Suprapubic skin (tissue), 4 donors: Measurements from ENCODE around the gene IGSF8. TPM values are rescaled to one million over a fixed set of nuclear protein-coding genes. Genes with fewer than 3 reads are reported as not detected.
A peak's percentile ranks its signal among the peaks of the same experiment; 100 is the strongest.

Experiments
- DNase-seq, 2 donors: peaks; one replicate each; pipeline ENCODE4 v3.0.0-alpha.2; 2019; ENCODE audit warnings: low spot score in 2 of 2
- H3K27ac ChIP-seq: fragments of 200-600 bp; sonication (generic); one replicate; pipeline ENCODE4 v1.5.1; 2019
- H3K27me3 ChIP-seq: fragments of 200-600 bp; sonication (generic); one replicate; pipeline ENCODE4 v1.5.1; 2019
- H3K36me3 ChIP-seq: fragments of 200-600 bp; sonication (generic); one replicate; pipeline ENCODE4 v1.5.1; 2019
- H3K4me1 ChIP-seq: fragments of 200-600 bp; sonication (generic); one replicate; pipeline ENCODE4 v1.5.1; 2019
- H3K4me3 ChIP-seq: fragments of 200-600 bp; sonication (generic); one replicate; pipeline ENCODE4 v1.5.1; 2019; ENCODE audit warnings: mild to moderate bottlenecking
- H3K9me3 ChIP-seq: fragments of 200-600 bp; sonication (generic); one replicate; pipeline ENCODE4 v1.5.1; 2019
- EP300 ChIP-seq: sonication (generic); formaldehyde crosslinking; IDR thresholded peaks from one replicate; pipeline ENCODE4 v1.6.1; 2017; ENCODE audit warnings: antibody characterized with exemption
- POLR2A ChIP-seq, 2 donors: fragments of 450-650 bp; IDR thresholded peaks; one replicate each; pipeline ENCODE4 v1.6.1; 2017; ENCODE audit warnings: antibody characterized with exemption in 2 of 2, mild to moderate bottlenecking in 2 of 2, moderate library complexity in 2 of 2
- POLR2AphosphoS5 ChIP-seq, 3 donors: sonication (generic); formaldehyde crosslinking; IDR thresholded peaks; one replicate each; pipeline ENCODE4 v1.6.1; 2017; ENCODE audit warnings: antibody characterized with exemption in 3 of 3
- WGBS: methylation state at CpG from one replicate; pipeline ENCODE4 v1.1.5; 2018; 5-methylcytosine and 5-hydroxymethylcytosine counted together
- total RNA-seq, 4 donors: library from RNA; depleted of rRNA; stranded (reverse); fragments of >200 nt; gene quantifications; one replicate each; pipeline ENCODE4 v1.1.0, GENCODE V29; 2016
- TF ChIP-seq, protein P1 (sequence below), 2 donors: fragments of 200-600 bp in 1 of 2; fragments of 450-650 bp in 1 of 2; sonication (generic) in 1 of 2; IDR thresholded peaks; one replicate each; pipeline ENCODE4 v1.5.1; 2016 to 2019; ENCODE audit warnings: antibody characterized with exemption in 2 of 2, mild to moderate bottlenecking in 1 of 2, moderate library complexity in 1 of 2

IGSF8 gene
- total RNA-seq, 4 donors from 2014 or later, result 44.1 to 90.5 (median 50.8) TPM

DNA sequence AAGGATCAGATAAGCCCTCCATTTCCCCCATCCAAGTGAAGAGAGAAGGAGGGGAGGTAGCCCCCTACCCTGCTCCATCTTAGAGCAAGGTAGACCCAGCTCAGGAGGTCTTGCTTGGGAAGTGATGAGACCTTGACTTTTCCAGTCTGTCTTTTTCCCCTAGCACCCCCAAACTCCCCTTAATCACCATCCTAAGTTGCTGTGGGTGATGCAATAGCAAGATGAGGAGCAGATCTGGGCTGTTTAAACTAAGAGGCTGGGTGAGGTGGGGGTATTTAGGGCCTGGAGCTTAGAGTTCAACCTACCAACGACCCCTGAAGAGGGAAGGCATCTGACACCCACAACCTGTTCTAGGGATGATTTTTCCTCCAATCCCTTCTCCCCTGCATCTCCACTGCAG is 18.9 kb upstream of the IGSF8 start:
- no peak for DNase-seq
- Histone ChIP-seq H3K4me1 (peaks cover 20% of the 10 kb centered on the region), H3K27me3 (peaks cover 18% of the 10 kb centered on the region), H3K27ac (no peak overlapping the region), H3K36me3 (no peaks in the 10 kb centered on the region), H3K4me3 (peak overlapping the region; percentile 9), H3K9me3 (no peaks in the 10 kb centered on the region)
- no peak for TF ChIP-seq EP300
- TF ChIP-seq, protein P1, sequence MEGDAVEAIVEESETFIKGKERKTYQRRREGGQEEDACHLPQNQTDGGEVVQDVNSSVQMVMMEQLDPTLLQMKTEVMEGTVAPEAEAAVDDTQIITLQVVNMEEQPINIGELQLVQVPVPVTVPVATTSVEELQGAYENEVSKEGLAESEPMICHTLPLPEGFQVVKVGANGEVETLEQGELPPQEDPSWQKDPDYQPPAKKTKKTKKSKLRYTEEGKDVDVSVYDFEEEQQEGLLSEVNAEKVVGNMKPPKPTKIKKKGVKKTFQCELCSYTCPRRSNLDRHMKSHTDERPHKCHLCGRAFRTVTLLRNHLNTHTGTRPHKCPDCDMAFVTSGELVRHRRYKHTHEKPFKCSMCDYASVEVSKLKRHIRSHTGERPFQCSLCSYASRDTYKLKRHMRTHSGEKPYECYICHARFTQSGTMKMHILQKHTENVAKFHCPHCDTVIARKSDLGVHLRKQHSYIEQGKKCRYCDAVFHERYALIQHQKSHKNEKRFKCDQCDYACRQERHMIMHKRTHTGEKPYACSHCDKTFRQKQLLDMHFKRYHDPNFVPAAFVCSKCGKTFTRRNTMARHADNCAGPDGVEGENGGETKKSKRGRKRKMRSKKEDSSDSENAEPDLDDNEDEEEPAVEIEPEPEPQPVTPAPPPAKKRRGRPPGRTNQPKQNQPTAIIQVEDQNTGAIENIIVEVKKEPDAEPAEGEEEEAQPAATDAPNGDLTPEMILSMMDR (IDR thresholded peaks at IDR 0.05), result no peak
- TF ChIP-seq POLR2A (IDR thresholded peaks at IDR 0.05), result no peak
- TF ChIP-seq POLR2AphosphoS5 (IDR thresholded peaks at IDR 0.05), result no peak
- no CpG with 5 or more reads among the region's 1 CpG for WGBS

GRCh38 chr1:160116283-160117147 is 18.1 kb upstream of the IGSF8 start:
- DNase-seq, result no peak
- Histone ChIP-seq H3K27me3 (peaks cover 18% of the 10 kb centered on the region), H3K4me3 (peak overlapping the region; percentile 9), H3K36me3 (no peaks in the 10 kb centered on the region), H3K27ac (no peak overlapping the region), H3K9me3 (no peaks in the 10 kb centered on the region), H3K4me1 (peaks cover 20% of the 10 kb centered on the region)
- 62% methylated on average over 10 of the region's 12 CpGs for WGBS
- TF ChIP-seq POLR2AphosphoS5 (IDR thresholded peaks at IDR 0.05), result no peak
- no peak for TF ChIP-seq EP300
- TF ChIP-seq POLR2A (IDR thresholded peaks at IDR 0.05), result no peak
- TF ChIP-seq, protein P1 (IDR thresholded peaks at IDR 0.05), result no peak

- no peaks in the 10 kb centered on the region for H3K36me3 ChIP-seq
- 49% methylated on average over 16 of the region's 16 CpGs for WGBS
- TF ChIP-seq EP300 (no peak), POLR2AphosphoS5 (IDR thresholded peaks at IDR 0.05) (no peak), POLR2A (IDR thresholded peaks at IDR 0.05) (no peak)
- TF ChIP-seq, protein P1 (IDR thresholded peaks at IDR 0.05), result no peak
- peaks cover 18% of the 10 kb centered on the region for H3K27me3 ChIP-seq
- no peaks in the 10 kb centered on the region for H3K9me3 ChIP-seq
- H3K27ac ChIP-seq, result no peak within 1 kb of the TSS
- DNase-seq, result no peak
- peak within 1 kb of the TSS; percentile 9 for H3K4me3 ChIP-seq
- H3K4me1 ChIP-seq, result peaks cover 20% of the 10 kb centered on the region
Measured at GRCh38 chr1:160115545-160116282, 17.3 kb upstream of the IGSF8 start, which contains the start of gene ATP1A2. TSS of gene ATP1A2 (plus strand) at chr1:160115759. CDS start at chr1:160115862, 103 bp downstream.

DNA sequence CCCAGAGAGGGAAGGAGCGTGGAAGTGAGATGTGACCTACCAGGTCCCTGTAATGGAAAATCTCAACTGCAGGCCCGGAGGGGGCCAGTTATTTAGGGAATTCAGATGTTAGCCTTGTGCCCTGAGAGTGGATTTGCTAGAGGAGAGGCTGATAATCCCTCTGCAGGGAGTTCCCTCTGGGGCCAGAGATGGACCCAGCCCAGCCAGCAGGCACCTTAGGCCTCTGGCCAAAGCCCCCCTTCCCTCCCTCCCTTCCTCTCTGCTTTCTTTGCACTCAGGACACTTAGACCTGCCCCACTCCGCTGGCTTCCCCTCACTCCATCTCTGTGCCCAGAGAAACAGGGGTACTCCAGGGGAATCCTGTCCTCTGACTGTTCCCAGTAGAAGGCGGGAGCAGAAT is 15.7 kb upstream of the IGSF8 start:
- TF ChIP-seq POLR2AphosphoS5 (IDR thresholded peaks at IDR 0.05), result no peak
- H3K27me3 ChIP-seq, result peaks cover 18% of the 10 kb centered on the region
- no peaks in the 10 kb centered on the region for H3K36me3 ChIP-seq
- H3K4me1 ChIP-seq, result peaks cover 24% of the 10 kb centered on the region
- no peak overlapping the region for H3K4me3 ChIP-seq
- H3K27ac ChIP-seq, result no peak overlapping the region
- DNase-seq, result no peak
- H3K9me3 ChIP-seq, result no peaks in the 10 kb centered on the region
- WGBS, result 91% methylated on average over 3 of the region's 4 CpGs

DNA sequence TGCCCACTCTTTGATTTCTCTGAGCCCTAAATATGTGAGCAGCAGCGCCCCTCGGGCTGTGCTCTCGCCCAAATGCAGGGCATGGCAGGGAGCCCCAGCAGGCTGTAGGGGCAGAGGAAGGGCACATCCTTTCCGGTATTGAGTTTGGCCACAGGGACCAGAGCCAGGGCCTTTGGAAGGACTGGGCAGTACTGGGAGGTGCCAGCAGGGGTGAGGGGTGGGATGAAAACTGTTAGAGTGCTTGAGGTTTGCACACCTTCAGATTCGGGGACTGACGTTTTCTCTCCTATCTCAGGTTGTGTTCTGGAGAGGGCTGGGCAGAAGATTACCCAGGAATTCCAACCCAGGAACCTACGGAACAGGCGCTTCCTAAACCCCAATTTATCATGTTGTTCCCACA is 15.0 kb upstream of the IGSF8 start:
- H3K9me3 ChIP-seq, result no peaks in the 10 kb centered on the region
- peaks cover 21% of the 10 kb centered on the region for H3K4me1 ChIP-seq
- no peak for TF ChIP-seq POLR2AphosphoS5 (IDR thresholded peaks at IDR 0.05)
- TF ChIP-seq, protein P1 (IDR thresholded peaks at IDR 0.05), result no peak
- TF ChIP-seq POLR2A (IDR thresholded peaks at IDR 0.05), result no peak
- no peak for TF ChIP-seq EP300
- 69% methylated on average over 8 of the region's 8 CpGs for WGBS
- no peak overlapping the region for H3K27ac ChIP-seq
- H3K27me3 ChIP-seq, result peaks cover 18% of the 10 kb centered on the region
- H3K4me3 ChIP-seq, result no peak overlapping the region
- no peak for DNase-seq
- no peaks in the 10 kb centered on the region for H3K36me3 ChIP-seq
